Stimulated activated CD4-positive, alpha-beta T cell treated with anti-CD3 and anti-CD28 coated beads, Interleukin-12 subunit alpha, Interleukin-12 subunit beta, amount 100 ng/mL, for 24 hours (primary cell): ENCODE measurements around the gene UBA52.

Experiments used
- DNase-seq, 2 experiments: peaks; one replicate each; pipeline ENCODE4 v3.0.0-alpha.2; 2020; ENCODE audit warnings: low read depth in 2 of 2

Gene UBA52

GRCh38 chr19:18551631-18552030 lies 20.0 kb upstream of the UBA52 start:
- no peak for DNase-seq

- DNase-seq, result peak; percentile 93 to 97
Measured at GRCh38 chr19:18557411-18558201, 14.1 kb upstream of the UBA52 start, which contains the start of gene KXD1. Gene KXD1 (plus strand): TSS chr19:18557870. CDS start chr19:18562057, 4,187 bp downstream.

- no peak for DNase-seq
Measured at GRCh38 chr19:18558202-18558555, 13.5 kb upstream of the UBA52 start.

- no peak for DNase-seq
Measured at GRCh38 chr19:18558604-18559003, 13.1 kb upstream of the UBA52 start.

GRCh38 chr19:18559685-18560084 lies 12.0 kb upstream of the UBA52 start:
- DNase-seq, result no peak

GRCh38 chr19:18562086-18562485 lies 9.6 kb upstream of the UBA52 start:
- DNase-seq, result no peak

- DNase-seq, result no peak
Measured at GRCh38 chr19:18566953-18567352, 4.7 kb upstream of the UBA52 start.

GRCh38 chr19:18568367-18568766 lies 3.3 kb upstream of the UBA52 start:
- no peak for DNase-seq

GRCh38 chr19:18574691-18575291 lies 3.1 kb downstream of the UBA52 start:
- DNase-seq, result no peak

- no peak for DNase-seq
Measured at GRCh38 chr19:18576383-18576782, 4.7 kb downstream of the UBA52 start.

- no peak for DNase-seq
Measured at GRCh38 chr19:18577365-18577914, 5.8 kb downstream of the UBA52 start.

- DNase-seq, result no peak
Measured at GRCh38 chr19:18580311-18580710, 8.7 kb downstream of the UBA52 start.

GRCh38 chr19:18586306-18586705 lies 14.6 kb downstream of the UBA52 start:
- DNase-seq, result no peak

GRCh38 chr19:18587561-18587960 lies 15.9 kb downstream of the UBA52 start:
- no peak for DNase-seq

GRCh38 chr19:18587962-18588610 lies 16.4 kb downstream of the UBA52 start:
- no peak for DNase-seq

- peak; percentile 82 to 91 for DNase-seq
Measured at GRCh38 chr19:18588611-18589379, 17.1 kb downstream of the UBA52 start, which contains the start of gene REX1BD. Gene REX1BD (plus strand): TSS chr19:18588798. CDS start chr19:18588802, 4 bp downstream.

GRCh38 chr19:18589380-18590272 lies 18.0 kb downstream of the UBA52 start:
- peak in 1 of 2 experiments; percentile 41 for DNase-seq

GRCh38 chr19:18590273-18591272 lies 18.9 kb downstream of the UBA52 start:
- no peak for DNase-seq

GRCh38 chr19:18591735-18592385 lies 20.2 kb downstream of the UBA52 start:
- no peak for DNase-seq
